HCT116 (cell line): ENCODE data around the gene PRPSAP1. TPM values are rescaled to one million over a fixed set of nuclear protein-coding genes. Genes with fewer than 3 reads are reported as not detected.

ENCODE experiments used
- ATAC-seq: fragments of 200-7000 bp; cut with Tn5 transposase; 2 replicates; pipeline ENCODE4 v1.9.1; 2020; ENCODE audit warnings: mild to moderate bottlenecking, moderate library complexity
- BruUV-seq: library from RNA; stranded (reverse); fragments of 400-500 nt; replicated peaks from 2 replicates; lab custom pipeline; 2021; lab: Mats Ljungman, UMichigan
- CTCF ChIA-PET: fragments of 300-600 bp; sonication (Branson Sonifier 250); formaldehyde crosslinking; loops from one replicate; lab custom pipeline; 2021; ENCODE audit warnings: antibody characterized with exemption; lab: Charles Lee
- POLR2A ChIA-PET: fragments of 300-600, 350-600 bp; sonication (Branson Sonifier 250); formaldehyde crosslinking; loops from one replicate; lab custom pipeline; 2021; ENCODE audit warnings: antibody characterized with exemption; lab: Charles Lee
- RAD21 ChIA-PET, 2 experiments: fragments of 300-600 bp; sonication (Branson Sonifier 250); formaldehyde crosslinking; loops; one replicate each; lab custom pipeline; 2023; ENCODE audit warnings: low total read pairs in 2 of 2; ENCODE audit not compliant: uncharacterized antibody in 2 of 2, unreplicated experiment in 2 of 2, low non-redundant PET in 1 of 2; lab: Charles Lee
- DNase-seq: peaks from one replicate; pipeline ENCODE4 v3.0.0-alpha.2; 2010; ENCODE audit warnings: low read depth, low spot score
- H2AFZ ChIP-seq: fragments of 200-600 bp; shearing (Covaris generic), sonication (generic); 2 replicates; pipeline ENCODE4 v1.6.1; 2017; ENCODE audit warnings: low read depth, mixed run types, mixed read lengths, antibody characterized with exemption, low read length; ENCODE audit not compliant: poor library complexity, severe bottlenecking
- H3K27ac ChIP-seq: 2 replicates; pipeline ENCODE4 v1.5.1; 2012; ENCODE audit warnings: low read depth, low read length
- H3K27me3 ChIP-seq: fragments of 200-600 bp; sonication (generic); 2 replicates; pipeline ENCODE4 v1.6.1; 2016; ENCODE audit warnings: mixed run types, low read length, mixed read lengths; ENCODE audit not compliant: insufficient read depth
- H3K36me3 ChIP-seq, 2 experiments: fragments of 200-500 bp in 1 of 2; fragments of 200-600 bp in 1 of 2; sonication (Bioruptor generic) in 1 of 2; sonication (generic) in 1 of 2; 2 replicates each; pipeline versions ENCODE4 v1.5.1 to v1.6.1; 2014 to 2016; ENCODE audit warnings: low read length in 2 of 2, inconsistent platforms in 1 of 2, mixed read lengths in 1 of 2, mixed run types in 1 of 2; ENCODE audit not compliant: insufficient read depth in 2 of 2, control insufficient read depth in 1 of 2
- H3K4me1 ChIP-seq, 2 experiments: fragments of 200-600 bp in 1 of 2; sonication (generic) in 1 of 2; 2 replicates each; pipeline versions ENCODE4 v1.5.1 to v1.6.1; 2012 to 2017; ENCODE audit warnings: low read length in 2 of 2, inconsistent platforms in 1 of 2, mild to moderate bottlenecking in 1 of 2, mixed read lengths in 1 of 2, mixed run types in 1 of 2, moderate library complexity in 1 of 2; ENCODE audit not compliant: insufficient read depth in 2 of 2, control insufficient read depth in 1 of 2
- H3K4me2 ChIP-seq: fragments of 200-600 bp; sonication (generic); 2 replicates; pipeline ENCODE4 v1.6.1; 2017; ENCODE audit warnings: mixed run types, low read length, mixed read lengths
- H3K4me3 ChIP-seq, 2 experiments: fragments of 200-600 bp in 1 of 2; sonication (generic) in 1 of 2; replicated peaks in 1 of 2; 2 replicates each; pipeline ENCODE4 v1.5.1; 2011 to 2016; ENCODE audit warnings: low read length in 2 of 2, control low read depth in 1 of 2, low read depth in 1 of 2, mild to moderate bottlenecking in 1 of 2, mixed read lengths in 1 of 2, mixed run types in 1 of 2
- H3K79me2 ChIP-seq: fragments of 200-600 bp; sonication (generic); 2 replicates; pipeline ENCODE4 v1.6.1; 2017; ENCODE audit warnings: mild to moderate bottlenecking, mixed run types, low read length, moderate library complexity, mixed read lengths; ENCODE audit not compliant: insufficient read depth
- H3K9ac ChIP-seq: fragments of 200-600 bp; sonication (generic); 2 replicates; pipeline ENCODE4 v1.6.1; 2016; ENCODE audit warnings: low read length, mixed read lengths
- H3K9me2 ChIP-seq: fragments of 200-600 bp; sonication (generic), shearing (Covaris generic); 2 replicates; pipeline ENCODE4 v1.6.1; 2017; ENCODE audit warnings: mixed run types, mild to moderate bottlenecking, moderate library complexity; ENCODE audit not compliant: insufficient read depth
- H3K9me3 ChIP-seq, 2 experiments: fragments of 200-500 bp in 1 of 2; fragments of 200-600 bp in 1 of 2; sonication (Bioruptor generic) in 1 of 2; sonication (generic) in 1 of 2; 2 replicates each; pipeline ENCODE4 v1.6.1; 2014 to 2017; ENCODE audit warnings: low read length in 2 of 2, mixed read lengths in 2 of 2, inconsistent platforms in 1 of 2, low read depth in 1 of 2, mild to moderate bottlenecking in 1 of 2, mixed run types in 1 of 2, moderate library complexity in 1 of 2; ENCODE audit not compliant: control insufficient read depth in 1 of 2, insufficient read depth in 1 of 2
- H4K20me1 ChIP-seq: fragments of 200-600 bp; sonication (generic), shearing (Covaris generic); 2 replicates; pipeline ENCODE4 v1.6.1; 2017; ENCODE audit warnings: mixed run types, mild to moderate bottlenecking, moderate library complexity; ENCODE audit not compliant: insufficient read depth
- CBX3 ChIP-seq: IDR thresholded peaks from 2 replicates; pipeline ENCODE4 v1.6.1; 2012; ENCODE audit warnings: low read depth
- EGR1 ChIP-seq: IDR thresholded peaks from 2 replicates; pipeline ENCODE4 v1.6.1; 2012; ENCODE audit warnings: low read depth
- ELF1 ChIP-seq: IDR thresholded peaks from 2 replicates; pipeline ENCODE4 v1.6.1; 2012; ENCODE audit warnings: low read depth, borderline replicate concordance
- MAX ChIP-seq: IDR thresholded peaks from 2 replicates; pipeline ENCODE4 v1.6.1; 2012
- POLR2AphosphoS5 ChIP-seq: IDR thresholded peaks from 2 replicates; pipeline ENCODE4 v1.6.1; 2011; ENCODE audit warnings: mild to moderate bottlenecking, low read depth, low read length, moderate library complexity
- REST ChIP-seq: IDR thresholded peaks from 2 replicates; pipeline ENCODE4 v1.6.1; 2012; ENCODE audit warnings: low read depth
- SRF ChIP-seq: IDR thresholded peaks from 2 replicates; pipeline ENCODE4 v1.6.1; 2012; ENCODE audit warnings: low read depth
- TCF7L2 ChIP-seq: IDR thresholded peaks from 2 replicates; pipeline ENCODE4 v1.7.0; 2011; ENCODE audit warnings: borderline replicate concordance, inconsistent platforms; ENCODE audit not compliant: insufficient read depth, insufficient read length; ENCODE audit errors: extremely low read depth
- YY1 ChIP-seq: IDR thresholded peaks from 2 replicates; pipeline ENCODE4 v1.6.1; 2011; ENCODE audit warnings: low read length, low read depth, moderate library complexity, mild to moderate bottlenecking; ENCODE audit not compliant: insufficient replicate concordance; ENCODE audit errors: extremely low read depth
- ZBTB33 ChIP-seq: IDR thresholded peaks from 2 replicates; pipeline ENCODE4 v1.6.1; 2011; ENCODE audit warnings: mild to moderate bottlenecking, low read length, moderate library complexity; ENCODE audit not compliant: insufficient replicate concordance; ENCODE audit errors: extremely low read depth
- ZNF274 ChIP-seq: fragments of 200-500 bp; sonication (Bioruptor generic); IDR thresholded peaks from 2 replicates; pipeline ENCODE4 v1.6.1; 2014; ENCODE audit warnings: mild to moderate bottlenecking, low read depth, low read length, inconsistent platforms
- intact Hi-C: fragments of 100-400 bp; cut with micrococcal nuclease; formaldehyde crosslinking; loops from 2 replicates; pipeline ENCODE4 v1.10.0; 2022
- total RNA-seq: library from RNA; stranded (reverse); gene quantifications from one replicate; pipeline ENCODE4 v1.2.1, GENCODE V29; 2021; ENCODE audit not compliant: unreplicated experiment

Gene PRPSAP1
- total RNA-seq, 1 experiment from 2014 or later: 81.4 TPM

GRCh38 chr17:76314392-76315227 lies 39.1 kb downstream of the PRPSAP1 start:
- no peaks in the 10 kb centered on the region for H3K27me3 ChIP-seq
- ChIA-PET CTCF (interaction anchor here (1.9 kb wide), 1 partner anchor 84 kb away, joined by 5 read pairs; no protein-coding TSS in a partner anchor), POLR2A (interaction anchor here (0.6 kb wide), 1 partner anchor 886 kb away, joined by 3 read pairs; no protein-coding TSS in a partner anchor), RAD21 (no interaction called here)
- H3K79me2 ChIP-seq: no peaks in the 10 kb centered on the region
- no peak overlapping the region for H3K27ac ChIP-seq
- no peak overlapping the region for H3K4me2 ChIP-seq
- H3K4me3 ChIP-seq: no peak overlapping the region
- H3K9me3 ChIP-seq: no peaks in the 10 kb centered on the region
- TF ChIP-seq ELF1 (no peak), POLR2AphosphoS5 (no peak), ZNF274 (no peak), TCF7L2 (no peak), EGR1 (no peak), MAX (no peak), SRF (no peak), CBX3 (no peak), ZBTB33 (no peak), YY1 (no peak), REST (no peak)
- DNase-seq (no peak), ATAC-seq (no peak)
- H2AFZ ChIP-seq: no peak overlapping the region
- H3K9ac ChIP-seq: no peak overlapping the region
- no TSS peak for BruUV-seq
- H4K20me1 ChIP-seq: no peaks in the 10 kb centered on the region
- H3K4me1 ChIP-seq: no peaks in the 10 kb centered on the region
- intact Hi-C loops: no loop called here
- peaks cover 13 to 23% of the 10 kb centered on the region in 2 experiments; a peak in 3 of 4 replicates for H3K36me3 ChIP-seq
- no peaks in the 10 kb centered on the region for H3K9me2 ChIP-seq
